Measurements from ENCODE around the gene PLA2G2A. TPM values are rescaled to one million over a fixed set of nuclear protein-coding genes. Genes with fewer than 3 reads are reported as not detected.

PLA2G2A gene
- total RNA-seq, 4 donors from 2014 or later, result 22.9 to 212 (median 92.5) TPM

- H3K27me3 ChIP-seq, result no peaks in the 10 kb centered on the region
- intact Hi-C loops (cut with DNase I), result no loop called here
- H3K4me3 ChIP-seq (replicated peaks in 1 of 3), result no peak overlapping the region
- no peak overlapping the region for H3K27ac ChIP-seq
- 78 to 82% methylated on average over 2 of the region's 2 CpGs for WGBS, 2 donors
- H3K4me1 ChIP-seq, result no peaks in the 10 kb centered on the region
- H3K9me3 ChIP-seq, result no peaks in the 10 kb centered on the region
- H3K36me3 ChIP-seq, result no peaks in the 10 kb centered on the region
- no peak for TF ChIP-seq POLR2A (IDR thresholded peaks at IDR 0.05)
- no peak for TF ChIP-seq CTCF (IDR thresholded peaks at IDR 0.05)
- no peak for DNase-seq
Measured at GRCh38 chr1:19964542-19964941, 14.9 kb downstream of the PLA2G2A start.

- intact Hi-C loops (cut with DNase I), result no loop called here
- H3K4me3 ChIP-seq (replicated peaks in 1 of 3), result no peak overlapping the region
- TF ChIP-seq CTCF (IDR thresholded peaks at IDR 0.05) (no peak), POLR2A (IDR thresholded peaks at IDR 0.05) (no peak)
- no peak for DNase-seq
- no peak overlapping the region for H3K27ac ChIP-seq
- H3K36me3 ChIP-seq, result no peaks in the 10 kb centered on the region
- H3K27me3 ChIP-seq, result no peaks in the 10 kb centered on the region
- H3K9me3 ChIP-seq, result no peaks in the 10 kb centered on the region
- H3K4me1 ChIP-seq, result no peaks in the 10 kb centered on the region
- 76 to 86% methylated on average over 4 of the region's 4 CpGs for WGBS, 2 donors
Measured at GRCh38 chr1:19963636-19964035, 15.8 kb downstream of the PLA2G2A start.

- no peak for TF ChIP-seq CTCF (IDR thresholded peaks at IDR 0.05)
- TF ChIP-seq POLR2A (IDR thresholded peaks at IDR 0.05), result no peak
- Histone ChIP-seq H3K36me3 (no peaks in the 10 kb centered on the region), H3K9me3 (no peaks in the 10 kb centered on the region), H3K4me1 (no peaks in the 10 kb centered on the region), H3K4me3 (replicated peaks in 1 of 3) (no peak overlapping the region), H3K27me3 (no peaks in the 10 kb centered on the region), H3K27ac (no peak overlapping the region)
- intact Hi-C loops (cut with DNase I), result no loop called here
- no peak for DNase-seq
- WGBS, 2 donors, result 45 to 64% methylated on average over 5 of the region's 5 CpGs
Measured at GRCh38 chr1:19960591-19960990, 18.8 kb downstream of the PLA2G2A start.

GRCh38 chr1:19957779-19958178 is 21.6 kb downstream of the PLA2G2A start:
- intact Hi-C loops (cut with DNase I), result no loop called here
- no peak for DNase-seq
- no peaks in the 10 kb centered on the region for H3K27me3 ChIP-seq
- 65 to 66% methylated on average over 4 of the region's 4 CpGs for WGBS, 2 donors
- no peaks in the 10 kb centered on the region for H3K36me3 ChIP-seq
- TF ChIP-seq CTCF (IDR thresholded peaks at IDR 0.05) (no peak), POLR2A (IDR thresholded peaks at IDR 0.05) (no peak)
- H3K27ac ChIP-seq, result no peak overlapping the region
- H3K4me3 ChIP-seq (replicated peaks in 1 of 3), result no peak overlapping the region
- no peaks in the 10 kb centered on the region for H3K4me1 ChIP-seq
- H3K9me3 ChIP-seq, result no peaks in the 10 kb centered on the region

GRCh38 chr1:19955534-19956170 is 23.8 kb downstream of the PLA2G2A start:
- Histone ChIP-seq H3K27ac (no peak overlapping the region), H3K36me3 (no peaks in the 10 kb centered on the region), H3K4me3 (replicated peaks in 1 of 3) (no peak overlapping the region), H3K27me3 (no peaks in the 10 kb centered on the region), H3K9me3 (no peaks in the 10 kb centered on the region), H3K4me1 (no peaks in the 10 kb centered on the region)
- no peak for DNase-seq
- 73 to 81% methylated on average over 11 of the region's 11 CpGs for WGBS, 2 donors
- intact Hi-C loops (cut with DNase I), result no loop called here
- TF ChIP-seq CTCF (IDR thresholded peaks at IDR 0.05) (no peak), POLR2A (IDR thresholded peaks at IDR 0.05) (no peak)

All from thyroid gland (tissue), 4 donors.